HG03025 (cell line): ENCODE measurements around the gene TMX4.
"Not testable (repeated sequence)": the region's sequence is repeated elsewhere in the genome, so short reads cannot be mapped to it uniquely, and the experiment has no call there.

ENCODE experiments used
- ATAC-seq: cut with Tn5 transposase; IDR thresholded peaks from one replicate; pipeline ENCODE4 v1.9.1; 2021; ENCODE audit warnings: mild to moderate bottlenecking, moderate library complexity; ENCODE audit not compliant: unreplicated experiment, low FRiP score

TMX4 gene

GRCh38 chr20:8019246-8019997, at the start of gene TMX4:
TSS of gene TMX4 (minus strand) at chr20:8019761. CDS start at chr20:8019613, 148 bp downstream.
- peak; percentile 93 for ATAC-seq

GRCh38 chr20:8067082-8067481, 47.5 kb upstream of the TMX4 start:
- no peak for ATAC-seq

GRCh38 chr20:8066662-8067061, 47.1 kb upstream of the TMX4 start:
- ATAC-seq = no peak

- ATAC-seq = no peak
These were observed 46.1 kb upstream of the TMX4 start for GRCh38 chr20:8065691-8066090.

- no peak for ATAC-seq
These were observed 43.2 kb upstream of the TMX4 start for GRCh38 chr20:8062756-8063155.

GRCh38 chr20:8061861-8062518, 42.4 kb upstream of the TMX4 start:
- no peak for ATAC-seq

- no peak for ATAC-seq
These were observed 41.4 kb upstream of the TMX4 start for GRCh38 chr20:8060977-8061376.

GRCh38 chr20:8057871-8058270, 38.3 kb upstream of the TMX4 start:
- no peak for ATAC-seq

- ATAC-seq = no peak
These were observed 35.5 kb upstream of the TMX4 start for GRCh38 chr20:8055096-8055495.

GRCh38 chr20:8050157-8050837, 30.7 kb upstream of the TMX4 start:
- no peak for ATAC-seq

- ATAC-seq = no peak
These were observed 29.7 kb upstream of the TMX4 start for GRCh38 chr20:8049310-8049709.

- ATAC-seq = no peak
These were observed 26.4 kb upstream of the TMX4 start for GRCh38 chr20:8045946-8046345.

GRCh38 chr20:8043687-8044282, 24.2 kb upstream of the TMX4 start:
- ATAC-seq = peak; percentile 79

GRCh38 chr20:8039042-8039441, 19.5 kb upstream of the TMX4 start:
- ATAC-seq = no peak

- no peak for ATAC-seq
These were observed 17.2 kb upstream of the TMX4 start for GRCh38 chr20:8036771-8037170.

GRCh38 chr20:8033151-8033841, 13.7 kb upstream of the TMX4 start:
- ATAC-seq = no peak

GRCh38 chr20:8032499-8032898, 12.9 kb upstream of the TMX4 start:
- ATAC-seq = no peak

- not testable (repeated sequence) for ATAC-seq
These were observed 12.0 kb upstream of the TMX4 start for GRCh38 chr20:8031539-8031938.

- no peak for ATAC-seq
These were observed 2.1 kb upstream of the TMX4 start for GRCh38 chr20:8021541-8022269.
